HG03571 (cell line): Measurements from ENCODE around the gene IFI27L1.
"Not testable (repeated sequence)": the region's sequence is repeated elsewhere in the genome, so short reads cannot be mapped to it uniquely, and the experiment has no call there.

Experiments
- ATAC-seq: cut with Tn5 transposase; IDR thresholded peaks from one replicate; pipeline ENCODE4 v1.9.1; 2021; ENCODE audit not compliant: unreplicated experiment

The IFI27L1 gene

DNA sequence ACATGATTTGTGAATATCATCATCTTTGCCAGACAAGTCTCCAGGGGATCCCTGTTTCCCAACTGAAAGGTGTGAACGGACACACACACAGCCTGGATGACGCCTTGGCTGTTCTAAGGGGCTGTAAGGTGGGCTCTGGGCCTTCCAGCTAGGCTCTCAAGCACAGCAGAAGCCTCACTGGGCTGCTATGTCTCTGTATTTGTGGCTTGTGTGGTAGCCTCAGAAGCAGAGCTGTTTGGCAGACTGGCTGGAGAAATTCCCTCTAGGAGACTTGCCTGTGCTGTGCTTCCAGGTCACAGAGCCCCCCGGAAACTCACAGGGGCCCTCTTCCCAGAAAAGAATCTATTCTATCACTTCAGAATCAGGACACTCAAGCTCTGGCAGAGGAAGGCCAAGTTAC is 33.5 kb upstream of the IFI27L1 start:
- no peak for ATAC-seq

DNA sequence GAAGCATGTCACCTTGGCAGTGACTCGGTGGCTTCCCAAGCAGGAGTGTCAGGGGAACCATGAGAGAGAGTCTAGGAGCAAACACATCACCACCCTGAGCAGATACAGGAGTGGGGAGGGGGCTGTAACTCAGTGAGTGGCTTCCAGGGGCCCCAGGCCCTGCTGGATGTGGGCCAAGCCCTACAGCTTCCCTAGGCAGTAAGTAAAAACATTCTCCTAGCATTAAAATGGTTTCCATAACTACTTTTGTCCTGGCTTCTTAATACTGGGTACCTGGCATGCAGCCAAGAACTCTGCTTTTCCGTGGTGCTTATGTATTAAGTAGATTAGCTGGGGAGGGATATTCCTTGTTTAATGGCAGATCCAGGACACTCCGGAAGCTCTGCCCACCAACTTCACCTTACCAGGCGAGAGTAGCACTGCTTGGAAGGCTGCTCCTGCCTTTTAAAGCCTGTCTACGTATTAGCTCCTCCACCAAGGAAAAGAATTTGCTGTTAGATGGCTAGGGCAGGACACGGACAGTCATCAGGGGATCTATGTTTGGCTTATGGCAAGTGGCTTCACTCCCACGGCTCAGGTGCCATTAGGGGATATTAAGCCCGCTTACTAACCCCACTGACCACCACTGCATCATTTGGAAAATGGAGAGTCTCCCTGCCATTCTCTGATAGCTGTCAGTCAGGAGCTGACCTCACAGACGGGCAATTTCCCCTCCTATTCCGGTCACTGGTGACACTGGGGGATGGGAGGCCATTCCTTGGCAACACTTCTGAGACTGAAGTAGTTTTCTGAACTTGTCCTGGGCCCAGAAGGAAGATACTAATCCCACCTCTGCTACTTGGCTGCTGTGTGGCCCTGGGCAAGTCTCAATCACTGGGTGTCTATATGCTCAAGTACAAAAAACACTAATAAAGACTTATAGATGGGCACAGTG is 32.2 kb upstream of the IFI27L1 start:
- ATAC-seq = no peak

DNA sequence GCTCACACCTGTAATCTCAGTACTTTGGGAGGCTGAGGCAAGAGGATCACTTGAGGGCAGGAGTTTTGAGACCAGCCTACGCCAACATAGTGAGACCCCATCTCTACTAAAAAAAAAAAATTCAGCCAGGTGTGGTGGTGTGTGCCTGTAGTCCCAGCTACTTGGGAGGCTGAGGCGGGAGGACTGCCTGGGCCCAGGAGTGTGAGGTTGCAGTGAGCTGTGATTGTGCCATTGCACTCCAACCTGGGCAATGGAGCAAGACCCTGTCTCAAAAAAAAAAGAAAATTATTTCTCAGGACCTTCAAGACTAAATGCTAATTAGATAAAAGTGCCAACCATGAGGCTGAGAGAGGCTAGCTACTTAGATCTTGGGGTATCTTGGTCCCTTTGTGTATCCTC is 31.5 kb upstream of the IFI27L1 start:
- no peak for ATAC-seq

DNA sequence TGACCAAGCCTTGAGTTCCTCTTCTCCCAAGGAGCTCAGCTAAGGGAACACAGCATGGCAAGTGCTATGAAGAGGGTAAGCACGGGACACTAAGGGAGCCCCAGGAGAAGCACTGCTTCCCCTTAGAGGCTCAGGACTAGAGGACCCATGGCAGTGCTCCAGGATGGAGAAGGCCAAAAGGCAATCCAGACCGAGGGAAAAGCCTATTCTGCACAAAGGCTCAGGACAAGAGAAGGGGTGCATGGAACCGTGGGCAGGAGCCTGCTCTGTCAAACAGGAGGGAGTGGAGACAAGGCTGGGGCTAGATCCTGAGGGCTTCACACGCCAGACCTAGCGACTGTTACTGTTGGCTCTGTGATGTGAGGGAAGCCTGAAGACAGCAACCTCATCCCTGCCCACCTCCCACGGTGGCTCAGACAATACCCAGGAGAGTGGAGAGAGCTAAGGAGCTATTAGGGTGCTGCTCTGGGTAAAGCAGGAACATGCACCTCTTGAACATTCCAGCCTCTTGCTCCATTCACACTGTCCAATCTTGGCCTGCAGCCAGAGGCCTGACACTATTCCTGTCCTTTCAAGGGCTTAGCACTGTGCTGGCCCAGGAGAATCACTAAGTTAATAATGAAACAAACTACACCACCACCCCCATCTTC is 30.8 kb upstream of the IFI27L1 start:
- ATAC-seq = no peak

DNA sequence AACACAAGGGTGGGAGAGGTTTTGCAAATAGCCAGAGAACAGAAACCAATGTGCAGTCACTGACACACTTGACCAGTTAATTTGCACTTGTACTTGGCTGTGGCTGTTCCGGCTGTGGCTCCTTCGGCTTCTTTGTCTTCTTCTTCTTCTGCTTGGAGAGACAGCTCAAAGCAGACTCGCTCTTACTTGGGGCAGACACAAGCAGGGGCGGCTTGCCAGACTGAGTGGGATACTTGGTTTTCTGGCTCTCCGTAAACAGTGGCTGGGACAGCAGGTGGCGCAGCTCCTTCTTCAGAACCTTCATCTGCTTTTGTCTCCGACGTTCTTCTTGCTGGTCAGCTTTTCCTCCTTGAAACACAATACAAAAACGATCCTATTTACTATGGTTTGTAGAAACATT is 30.0 kb upstream of the IFI27L1 start:
- no peak for ATAC-seq

DNA sequence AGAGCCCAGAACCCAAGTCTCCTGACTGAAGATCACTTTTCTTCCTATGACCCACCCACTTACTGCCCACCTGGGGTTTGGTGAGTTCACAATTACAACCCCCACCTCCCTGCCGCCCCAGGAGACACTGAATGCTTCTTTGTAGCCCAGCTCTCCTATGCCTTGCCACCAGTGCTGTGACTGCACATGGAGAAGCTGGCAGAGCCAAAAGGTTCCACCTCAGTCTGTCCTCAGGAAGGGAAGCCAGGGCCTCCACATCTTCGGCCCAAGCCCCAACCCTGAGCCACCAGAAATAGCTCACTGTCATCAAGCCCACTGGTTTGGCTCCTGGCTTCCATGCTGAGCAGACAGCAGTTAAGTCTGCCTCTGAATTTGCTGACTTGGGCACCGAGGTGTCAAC is 29.3 kb upstream of the IFI27L1 start:
- ATAC-seq = no peak

DNA sequence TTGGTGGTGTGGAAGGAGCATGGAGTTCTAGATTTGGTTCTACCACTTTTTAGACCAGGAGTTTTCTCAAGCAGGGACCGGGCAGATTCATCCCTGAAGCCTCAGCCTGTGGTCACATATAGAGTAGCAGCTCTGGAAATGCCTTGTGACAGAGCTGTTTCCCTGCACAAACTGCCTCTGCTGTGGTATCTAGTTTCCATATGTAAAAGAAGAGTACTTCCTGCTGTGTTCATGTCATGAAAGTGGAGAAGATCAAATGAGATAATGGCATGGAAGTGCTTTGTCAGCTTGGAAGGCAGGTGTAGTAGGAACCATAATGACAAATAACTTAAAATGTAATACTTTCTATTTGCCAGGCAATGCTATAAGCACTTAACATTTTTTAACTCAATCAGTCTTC is 28.9 kb upstream of the IFI27L1 start:
- ATAC-seq = no peak

DNA sequence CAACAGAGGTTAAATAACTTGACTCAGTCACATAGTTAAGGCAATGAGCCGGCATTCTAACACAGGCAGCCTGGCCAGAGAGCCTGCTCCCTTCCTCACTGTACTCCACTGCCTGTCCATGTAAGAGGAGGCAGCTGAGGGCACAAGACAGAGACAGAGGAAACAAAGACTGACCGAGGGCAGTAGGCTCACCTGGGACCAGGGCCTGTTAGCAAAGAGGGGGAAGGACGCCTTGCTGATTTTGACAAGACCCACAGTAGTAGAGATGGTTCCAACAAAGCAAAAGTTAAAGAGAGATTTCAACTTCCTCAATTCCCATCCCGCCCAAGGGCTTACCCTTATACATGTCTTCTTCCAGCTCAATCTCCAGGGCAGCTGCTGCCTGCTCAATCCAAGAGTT is 28.4 kb upstream of the IFI27L1 start:
- no peak for ATAC-seq

DNA sequence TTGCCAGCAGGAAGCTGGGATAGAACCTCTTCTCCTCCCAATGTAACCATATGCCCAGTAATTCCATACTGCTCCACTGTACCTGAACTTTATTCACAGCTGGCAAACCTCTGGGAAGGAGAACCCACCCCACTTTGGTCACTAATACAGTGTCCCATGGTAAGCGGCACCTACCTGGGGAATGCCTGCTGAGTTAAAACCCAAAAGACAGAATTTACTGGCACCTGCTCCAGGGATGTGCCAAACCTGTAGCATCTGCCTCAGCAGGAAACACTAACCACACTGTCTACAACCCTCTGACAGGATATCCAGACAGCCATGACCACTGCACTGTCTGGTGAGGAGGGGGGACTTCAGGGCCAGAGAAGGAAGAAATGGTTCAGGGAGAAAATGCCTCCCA is 26.7 kb upstream of the IFI27L1 start:
- no peak for ATAC-seq

DNA sequence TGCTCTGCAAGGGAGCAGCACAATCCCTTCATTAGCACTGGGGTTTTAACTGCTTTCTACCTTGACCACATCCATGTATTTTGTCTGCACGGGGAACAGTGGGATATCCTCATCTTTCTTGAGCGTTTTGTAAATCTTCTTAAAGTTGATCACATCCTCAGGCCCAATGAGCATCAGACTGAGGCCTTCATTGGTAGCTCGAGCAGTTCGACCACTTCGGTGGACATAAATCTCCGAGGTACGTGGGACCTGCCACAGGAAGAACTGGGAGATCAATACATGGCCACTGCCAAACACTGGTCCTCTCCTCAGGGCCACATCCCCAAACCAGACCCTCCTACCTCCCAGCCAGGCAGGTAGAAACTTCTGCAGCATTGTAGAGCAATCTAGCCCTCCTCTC is 26.2 kb upstream of the IFI27L1 start:
- no peak for ATAC-seq

DNA sequence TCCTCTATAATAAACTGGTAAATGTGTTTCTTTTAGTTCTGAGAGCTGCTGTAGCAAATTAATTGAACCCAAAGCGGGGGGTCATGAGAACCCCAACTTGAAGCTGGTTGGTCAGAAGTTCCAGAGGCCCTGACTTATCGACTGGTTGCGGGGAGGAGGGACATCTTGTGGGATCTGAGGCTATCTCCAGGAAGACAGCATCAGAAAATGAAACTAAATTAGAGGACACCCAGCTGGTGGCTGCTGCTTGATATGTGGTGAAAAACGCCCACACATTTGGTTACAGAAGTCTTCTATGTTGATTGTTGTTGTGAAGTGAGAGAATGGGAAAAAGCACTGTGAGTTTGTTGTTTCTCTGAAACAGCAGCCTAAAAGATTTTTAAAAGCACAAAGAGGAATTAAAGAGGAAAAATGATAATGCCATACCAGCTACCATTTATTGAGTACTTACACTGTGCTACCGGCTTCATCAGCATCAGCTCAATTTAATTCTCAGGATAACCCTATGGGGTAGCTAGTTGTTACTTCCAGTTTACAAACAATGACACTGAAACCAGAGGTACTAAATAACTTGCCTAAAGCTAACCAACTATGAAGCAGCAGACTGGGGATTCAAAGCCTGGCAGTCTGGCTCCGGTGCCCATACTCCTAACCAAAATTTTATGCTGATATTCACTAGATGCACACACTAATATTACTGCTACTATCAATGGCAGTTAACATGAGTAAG is 24.4 kb upstream of the IFI27L1 start:
- ATAC-seq = no peak

DNA sequence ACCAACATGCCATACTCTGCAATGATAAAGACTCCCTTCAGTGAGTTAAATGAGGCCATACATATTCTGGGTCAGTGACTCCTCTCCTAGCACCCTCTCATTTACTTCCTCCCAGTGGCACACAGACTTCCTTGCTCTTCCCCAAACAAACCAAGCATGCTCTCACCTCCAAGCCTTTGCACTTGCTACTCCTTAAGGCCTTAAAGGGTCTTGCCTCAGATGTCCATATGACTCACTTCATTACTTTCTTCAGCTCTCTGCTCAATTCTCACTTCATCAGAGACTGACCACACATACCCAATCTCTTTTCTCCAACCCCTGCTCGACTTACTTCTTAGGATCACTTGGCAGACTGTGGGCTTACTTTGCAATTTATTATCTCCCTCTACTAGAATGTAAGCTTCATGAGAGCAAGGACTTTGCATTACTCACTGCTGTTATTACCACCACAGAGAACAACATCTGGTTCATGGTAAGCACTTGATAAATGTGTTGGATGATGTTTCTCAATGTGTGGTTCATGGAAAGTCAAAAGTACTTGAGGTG is 22.9 kb upstream of the IFI27L1 start:
- no peak for ATAC-seq

DNA sequence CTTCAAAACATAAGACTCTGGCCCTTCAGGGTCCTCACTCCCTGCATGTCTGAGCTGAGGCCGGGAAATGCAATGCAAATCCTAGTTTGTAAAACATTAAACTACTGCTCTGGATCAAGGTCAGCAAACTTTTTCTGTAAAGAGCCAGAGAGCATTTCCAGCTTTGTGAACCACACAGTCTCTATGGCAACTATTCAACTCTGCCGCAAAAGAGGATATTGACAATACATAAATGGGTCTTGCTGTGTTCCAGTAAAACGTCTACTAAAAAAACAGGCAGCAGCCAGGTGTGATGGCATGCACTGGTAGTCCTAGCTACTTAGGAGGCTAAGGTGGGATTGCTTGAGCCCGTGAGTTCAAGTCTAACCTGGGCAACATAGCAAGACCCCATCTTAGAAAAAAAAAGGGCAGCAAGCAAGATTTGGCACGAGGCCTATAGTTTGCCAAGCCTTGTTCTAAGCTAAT is 22.4 kb upstream of the IFI27L1 start:
- no peak for ATAC-seq

DNA sequence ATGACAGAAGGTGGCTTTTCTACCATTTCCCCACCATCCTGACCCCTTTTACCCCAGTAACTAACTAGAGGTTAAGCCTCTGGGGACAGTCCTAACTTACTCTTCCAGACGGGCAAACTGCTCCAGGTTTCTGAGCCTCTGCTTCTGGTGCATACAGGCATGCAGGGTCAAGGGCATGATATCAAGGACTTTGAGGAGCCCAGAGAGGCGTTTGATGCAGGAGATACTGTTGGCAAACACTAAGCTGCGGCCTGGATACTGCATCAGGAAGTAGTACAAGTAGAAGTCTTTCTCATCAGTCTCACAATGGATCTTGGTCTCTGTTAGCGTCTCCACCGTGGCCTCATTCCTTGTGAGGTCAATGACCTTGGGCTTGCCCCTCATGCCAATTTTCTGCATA is 21.1 kb upstream of the IFI27L1 start:
- ATAC-seq = no peak

DNA sequence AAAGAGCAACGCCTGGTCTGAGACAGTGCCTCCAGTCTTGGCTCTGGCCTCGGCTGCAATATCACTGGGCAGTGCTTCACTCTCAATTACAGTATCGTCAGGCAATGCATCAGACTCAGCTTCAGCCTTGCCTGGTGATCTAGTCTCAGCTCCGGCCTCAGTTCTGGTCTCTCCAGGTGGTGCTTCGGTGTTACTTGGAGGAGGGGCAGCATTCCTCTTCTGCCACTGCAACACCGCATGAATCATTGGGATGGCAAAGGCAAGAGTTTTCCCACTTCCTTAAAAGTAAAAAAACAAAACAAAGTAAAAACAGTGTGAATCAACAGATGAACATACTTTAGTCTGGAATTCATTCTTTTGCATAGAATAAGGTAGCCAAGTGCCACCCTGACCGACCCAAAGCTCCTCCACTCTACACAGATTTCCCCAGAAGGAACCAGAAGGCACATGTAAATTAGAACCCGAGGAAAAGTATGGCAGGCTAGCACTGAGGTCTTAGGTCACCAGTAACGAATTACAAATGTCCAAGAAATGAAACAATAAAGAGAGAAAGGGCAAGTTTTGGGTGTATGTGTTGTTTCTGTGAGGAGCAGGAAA is 18.7 kb upstream of the IFI27L1 start:
- no peak for ATAC-seq

DNA sequence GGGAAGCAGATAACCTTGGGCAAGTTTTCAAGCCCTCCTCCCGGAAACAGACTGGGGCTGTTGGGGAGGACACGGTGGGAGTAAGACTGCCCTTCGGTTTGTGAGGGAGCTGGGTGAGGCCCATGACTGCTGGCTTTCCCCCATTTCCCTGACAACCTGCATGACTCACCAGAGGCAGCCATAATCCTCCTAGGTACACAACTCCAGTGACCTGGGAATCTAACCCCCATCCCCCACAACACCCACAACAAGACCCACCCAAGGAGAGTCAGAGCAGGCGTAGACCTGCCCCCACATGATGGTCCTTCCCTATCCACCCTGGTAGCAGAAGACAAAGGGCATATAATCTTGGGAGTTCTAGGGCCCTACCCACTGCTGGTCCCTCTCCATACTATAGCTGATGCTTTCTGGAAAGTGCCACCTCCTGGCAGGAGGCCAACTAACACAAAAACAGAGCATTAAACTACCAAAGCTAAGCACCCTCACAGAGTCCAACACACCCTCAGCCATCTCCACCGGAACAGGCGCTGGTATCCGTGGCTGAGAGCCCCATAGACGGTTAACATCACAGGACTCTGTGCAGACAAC is 14.9 kb upstream of the IFI27L1 start:
- no peak for ATAC-seq

DNA sequence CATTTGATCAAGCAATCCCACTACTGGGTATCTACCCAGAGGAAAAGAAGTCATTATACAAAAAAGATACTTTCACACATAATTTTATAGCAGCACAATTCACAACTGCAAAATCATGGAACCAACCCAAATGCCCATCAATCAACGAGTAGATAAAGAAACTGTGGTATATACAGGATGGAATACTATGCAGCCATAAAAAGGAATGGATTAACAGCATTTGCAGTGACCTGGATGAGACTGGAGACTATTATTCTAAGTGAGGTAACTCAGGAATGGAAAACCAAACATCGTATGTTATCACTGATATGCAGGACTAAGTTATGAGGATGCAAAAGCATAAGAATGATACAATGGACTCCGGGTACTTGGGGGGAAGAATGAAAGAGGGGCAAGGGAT is 9.0 kb upstream of the IFI27L1 start:
- ATAC-seq = not testable (repeated sequence)

DNA sequence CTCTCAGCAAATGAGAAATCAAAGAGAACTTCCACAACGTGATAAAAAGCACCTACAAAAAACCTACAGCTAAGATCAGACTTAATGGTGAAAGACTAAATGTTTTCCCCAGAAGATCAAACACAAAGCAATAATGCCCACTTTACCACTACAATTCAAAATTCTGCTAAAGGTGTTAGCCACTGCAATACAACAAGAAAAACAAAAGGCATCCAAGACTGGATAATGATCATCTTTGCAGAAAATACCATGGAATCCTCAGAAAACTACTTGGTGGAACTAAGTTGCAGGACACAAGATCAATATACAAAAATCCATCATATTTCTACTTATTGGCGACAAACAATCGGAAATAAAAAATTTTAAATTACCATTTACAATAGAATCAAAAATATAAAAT is 6.6 kb upstream of the IFI27L1 start:
- ATAC-seq = no peak

DNA sequence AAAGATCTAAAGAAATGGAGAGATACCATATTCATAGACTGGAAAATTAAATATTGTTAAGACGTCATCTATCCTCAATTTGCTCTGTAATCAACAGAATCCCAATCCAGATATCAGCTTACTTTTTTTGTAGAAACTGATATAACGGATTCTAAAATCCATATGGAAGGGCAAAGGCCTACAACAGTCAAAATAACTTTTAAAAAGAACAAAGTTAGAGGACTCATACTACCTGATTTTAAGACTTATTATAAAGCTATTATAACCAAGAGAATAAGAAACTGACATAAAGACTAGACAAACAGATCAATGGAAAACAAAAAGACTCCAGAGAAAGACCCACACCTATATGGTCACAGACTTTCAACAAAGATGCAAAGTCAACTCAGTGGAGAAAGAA is 6.1 kb upstream of the IFI27L1 start:
- no peak for ATAC-seq

DNA sequence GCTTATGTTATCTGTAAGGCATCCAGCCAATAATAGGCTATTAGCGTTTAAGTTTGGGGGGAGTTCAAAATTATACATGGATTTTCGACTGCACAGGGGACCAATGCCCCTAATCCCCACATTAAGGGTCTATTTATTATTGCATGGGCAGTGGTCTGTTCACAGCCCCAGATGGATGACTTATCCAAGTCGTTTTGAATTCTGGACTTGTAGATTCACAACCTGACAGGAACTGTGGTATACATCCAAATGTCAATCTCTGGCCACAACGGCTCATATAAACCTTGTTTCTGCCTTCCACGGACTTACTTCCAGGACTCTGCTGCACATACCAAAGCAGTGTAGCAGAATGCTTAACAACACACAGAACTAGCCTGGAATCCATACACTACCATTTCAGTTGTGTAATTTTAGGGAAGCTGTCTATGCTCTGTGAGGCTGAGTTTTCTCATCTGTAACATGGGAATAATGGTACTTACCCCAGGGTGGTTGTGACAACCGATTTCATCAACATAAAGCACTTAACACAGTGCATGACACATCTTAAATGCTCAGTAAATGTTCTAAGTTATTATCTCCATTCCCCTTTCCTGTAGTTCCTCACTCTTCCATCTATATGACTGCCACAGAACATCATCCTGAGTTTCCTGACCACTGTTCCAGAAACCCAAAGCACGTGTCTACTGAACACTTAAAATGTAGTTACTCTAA is 3.8 kb upstream of the IFI27L1 start:
- no peak for ATAC-seq
